Left ventricle myocardium inferior (tissue), 1 donor: ENCODE results near the gene YJEFN3. TPM values are rescaled to one million over a fixed set of nuclear protein-coding genes. Genes with fewer than 3 reads are reported as not detected.

Experiments
- DNase-seq: peaks from one replicate; pipeline ENCODE4 v3.0.0-alpha.2; 2020
- H3K27ac ChIP-seq: fragments of 200-600 bp; replicated peaks from 2 replicates; pipeline ENCODE4 v1.8.0; 2021
- H3K27me3 ChIP-seq: fragments of 200-600 bp; 2 replicates; pipeline ENCODE4 v1.8.0; 2021; ENCODE audit warnings: low read depth
- H3K36me3 ChIP-seq: fragments of 200-600 bp; 2 replicates; pipeline ENCODE4 v1.8.0; 2021
- H3K4me1 ChIP-seq: fragments of 200-600 bp; 2 replicates; pipeline ENCODE4 v1.8.0; 2021
- H3K4me3 ChIP-seq: fragments of 200-600 bp; 2 replicates; pipeline ENCODE4 v1.8.0; 2021; ENCODE audit warnings: mild to moderate bottlenecking, moderate library complexity
- H3K9me3 ChIP-seq: fragments of 200-600 bp; replicated peaks from 2 replicates; pipeline ENCODE4 v1.8.0; 2021
- intact Hi-C: fragments of 100-400 bp; cut with micrococcal nuclease; formaldehyde crosslinking; loops from one replicate; pipeline ENCODE4 v1.11.0; 2022
- total RNA-seq: library from RNA; stranded (reverse); fragmentation: NEBNext Ultra II Directional; extraction: Animal tissue kit (Norgen Biotek cat#: 25700); gene quantifications from one replicate; pipeline ENCODE4 v1.2.1, GENCODE V29; 2021
- TF ChIP-seq, protein P1 (sequence below): fragments of 200-600 bp; IDR thresholded peaks from 2 replicates; pipeline ENCODE4 v1.8.0; 2021; ENCODE audit warnings: antibody characterized with exemption, mild to moderate bottlenecking, borderline replicate concordance
- donor health status: DM: no; HTN: yes; CAD: no; lungs with severe emphysema.

Gene YJEFN3
- total RNA-seq, 1 donor from 2014 or later, result 7.8 TPM

DNA sequence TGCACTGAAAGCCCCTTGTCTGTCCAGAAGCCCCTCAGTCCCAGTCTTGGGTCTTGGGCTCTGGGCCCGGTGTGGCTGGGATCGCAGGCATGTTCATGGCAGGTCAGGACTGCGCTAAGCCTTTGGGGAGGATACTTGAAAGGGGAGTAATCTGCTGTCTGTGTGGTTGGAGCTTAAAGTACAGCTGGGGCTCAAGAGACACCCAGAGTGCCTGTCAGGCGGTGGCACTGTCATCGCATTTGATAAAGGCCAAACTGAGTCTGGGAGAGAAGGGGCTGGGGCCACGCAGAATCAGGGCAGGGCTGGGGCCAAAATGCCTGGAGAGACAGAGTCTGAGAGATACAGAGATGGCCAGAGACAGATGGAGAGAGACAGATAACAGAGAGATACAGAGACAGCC, 5.1 kb downstream of the YJEFN3 start:
- DNase-seq, result no peak
- Histone ChIP-seq H3K27ac (no peak overlapping the region), H3K9me3 (no peaks in the 10 kb centered on the region), H3K4me3 (no peak overlapping the region), H3K36me3 (no peaks in the 10 kb centered on the region), H3K27me3 (peaks cover 15% of the 10 kb centered on the region), H3K4me1 (peaks cover 33% of the 10 kb centered on the region)
- intact Hi-C loops, result loop anchor here (10.0 kb wide), 1 partner anchor 401 kb away; no protein-coding TSS in a partner anchor
- TF ChIP-seq, protein P1, sequence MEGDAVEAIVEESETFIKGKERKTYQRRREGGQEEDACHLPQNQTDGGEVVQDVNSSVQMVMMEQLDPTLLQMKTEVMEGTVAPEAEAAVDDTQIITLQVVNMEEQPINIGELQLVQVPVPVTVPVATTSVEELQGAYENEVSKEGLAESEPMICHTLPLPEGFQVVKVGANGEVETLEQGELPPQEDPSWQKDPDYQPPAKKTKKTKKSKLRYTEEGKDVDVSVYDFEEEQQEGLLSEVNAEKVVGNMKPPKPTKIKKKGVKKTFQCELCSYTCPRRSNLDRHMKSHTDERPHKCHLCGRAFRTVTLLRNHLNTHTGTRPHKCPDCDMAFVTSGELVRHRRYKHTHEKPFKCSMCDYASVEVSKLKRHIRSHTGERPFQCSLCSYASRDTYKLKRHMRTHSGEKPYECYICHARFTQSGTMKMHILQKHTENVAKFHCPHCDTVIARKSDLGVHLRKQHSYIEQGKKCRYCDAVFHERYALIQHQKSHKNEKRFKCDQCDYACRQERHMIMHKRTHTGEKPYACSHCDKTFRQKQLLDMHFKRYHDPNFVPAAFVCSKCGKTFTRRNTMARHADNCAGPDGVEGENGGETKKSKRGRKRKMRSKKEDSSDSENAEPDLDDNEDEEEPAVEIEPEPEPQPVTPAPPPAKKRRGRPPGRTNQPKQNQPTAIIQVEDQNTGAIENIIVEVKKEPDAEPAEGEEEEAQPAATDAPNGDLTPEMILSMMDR, result no peak

DNA sequence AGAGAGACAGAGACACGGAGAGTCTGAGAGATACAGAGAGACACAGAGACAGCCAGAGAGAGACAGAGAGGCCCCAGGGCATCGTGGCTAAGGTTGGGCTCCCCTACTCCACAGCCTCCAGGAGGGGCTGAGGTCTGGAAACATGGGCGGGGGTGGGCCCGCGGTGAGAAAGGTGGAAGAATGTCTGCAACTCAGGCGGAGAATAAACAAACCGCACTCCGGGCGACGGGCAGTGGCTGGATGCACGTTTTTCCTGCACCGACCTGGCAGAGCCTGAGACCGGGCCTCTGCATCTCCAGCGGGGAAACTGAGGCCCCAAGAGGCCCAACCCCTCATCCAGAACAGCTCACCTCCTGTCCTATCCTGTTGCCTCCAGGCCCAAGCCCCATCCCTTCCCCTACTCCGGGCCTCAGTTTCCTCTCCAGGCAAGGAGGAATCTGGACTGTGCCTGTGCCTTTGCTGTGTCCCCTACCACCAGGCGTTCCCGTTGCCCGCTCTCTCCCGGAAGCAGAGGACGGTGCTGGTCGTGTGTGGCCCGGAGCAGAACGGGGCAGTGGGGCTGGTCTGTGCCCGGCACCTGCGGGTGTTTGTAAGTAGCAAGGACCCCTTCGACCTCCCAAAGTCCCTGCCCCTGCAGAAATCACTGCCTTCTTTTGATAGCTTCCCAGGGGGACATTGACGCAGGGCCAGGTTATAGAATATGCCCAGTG, 6.0 kb downstream of the YJEFN3 start:
- no peaks in the 10 kb centered on the region for H3K9me3 ChIP-seq
- TF ChIP-seq, protein P1, result no peak
- intact Hi-C loops, result loop anchor here (10.0 kb wide), 1 partner anchor 400 kb away; no protein-coding TSS in a partner anchor

DNA sequence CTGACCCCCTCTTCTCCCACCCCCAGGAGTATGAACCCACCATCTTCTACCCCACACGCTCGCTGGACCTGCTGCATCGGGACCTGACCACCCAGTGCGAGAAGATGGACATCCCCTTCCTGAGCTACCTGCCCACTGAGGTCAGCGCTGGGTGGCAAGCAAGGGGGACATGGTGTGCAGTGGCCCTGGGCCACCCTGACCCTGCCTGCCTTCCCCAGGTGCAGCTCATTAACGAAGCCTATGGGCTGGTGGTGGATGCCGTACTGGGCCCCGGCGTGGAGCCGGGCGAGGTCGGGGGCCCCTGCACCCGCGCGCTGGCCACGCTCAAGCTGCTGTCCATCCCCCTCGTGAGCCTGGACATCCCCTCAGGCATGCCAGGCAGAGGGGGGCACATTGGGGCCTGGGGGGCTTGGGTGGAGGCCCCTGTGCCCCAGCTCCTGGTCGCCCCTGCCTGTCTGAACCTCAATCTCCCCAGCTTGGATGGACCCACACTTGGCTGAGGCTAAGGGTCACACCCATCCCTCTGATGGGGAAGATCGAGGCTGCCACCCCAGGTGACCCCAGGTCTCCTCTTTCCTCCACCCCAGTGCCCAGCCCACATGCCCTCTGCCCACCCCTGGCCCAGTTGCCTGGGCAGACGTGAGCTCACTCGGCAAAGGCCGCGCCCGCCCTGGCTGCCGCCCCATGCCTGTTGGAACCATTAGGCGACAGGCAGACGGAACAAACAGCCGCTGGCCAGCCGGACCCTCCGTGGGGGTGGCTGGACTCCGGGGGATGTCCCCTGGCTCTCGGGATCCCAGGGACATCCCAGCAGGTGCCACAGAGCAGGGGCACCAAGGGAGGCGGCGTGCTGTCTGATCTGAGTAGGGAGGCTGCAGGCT, 6.8 kb downstream of the YJEFN3 start:
- peaks cover 36% of the 10 kb centered on the region for H3K4me1 ChIP-seq
- no peak overlapping the region for H3K27ac ChIP-seq
- no peak overlapping the region for H3K4me3 ChIP-seq
- TF ChIP-seq, protein P1, result no peak
- intact Hi-C loops, result loop anchor here (10.0 kb wide), 1 partner anchor 399 kb away; no protein-coding TSS in a partner anchor
- H3K36me3 ChIP-seq, result no peaks in the 10 kb centered on the region
- H3K27me3 ChIP-seq, result peaks cover 32% of the 10 kb centered on the region
- H3K9me3 ChIP-seq, result no peaks in the 10 kb centered on the region
- DNase-seq, result no peak

More for the DNA sequence above, 6.0 kb downstream of the YJEFN3 start:
- Histone ChIP-seq H3K4me1 (peaks cover 29% of the 10 kb centered on the region), H3K27ac (no peak overlapping the region), H3K27me3 (peaks cover 23% of the 10 kb centered on the region), H3K4me3 (no peak overlapping the region), H3K36me3 (no peaks in the 10 kb centered on the region)
- no peak for DNase-seq

DNA sequence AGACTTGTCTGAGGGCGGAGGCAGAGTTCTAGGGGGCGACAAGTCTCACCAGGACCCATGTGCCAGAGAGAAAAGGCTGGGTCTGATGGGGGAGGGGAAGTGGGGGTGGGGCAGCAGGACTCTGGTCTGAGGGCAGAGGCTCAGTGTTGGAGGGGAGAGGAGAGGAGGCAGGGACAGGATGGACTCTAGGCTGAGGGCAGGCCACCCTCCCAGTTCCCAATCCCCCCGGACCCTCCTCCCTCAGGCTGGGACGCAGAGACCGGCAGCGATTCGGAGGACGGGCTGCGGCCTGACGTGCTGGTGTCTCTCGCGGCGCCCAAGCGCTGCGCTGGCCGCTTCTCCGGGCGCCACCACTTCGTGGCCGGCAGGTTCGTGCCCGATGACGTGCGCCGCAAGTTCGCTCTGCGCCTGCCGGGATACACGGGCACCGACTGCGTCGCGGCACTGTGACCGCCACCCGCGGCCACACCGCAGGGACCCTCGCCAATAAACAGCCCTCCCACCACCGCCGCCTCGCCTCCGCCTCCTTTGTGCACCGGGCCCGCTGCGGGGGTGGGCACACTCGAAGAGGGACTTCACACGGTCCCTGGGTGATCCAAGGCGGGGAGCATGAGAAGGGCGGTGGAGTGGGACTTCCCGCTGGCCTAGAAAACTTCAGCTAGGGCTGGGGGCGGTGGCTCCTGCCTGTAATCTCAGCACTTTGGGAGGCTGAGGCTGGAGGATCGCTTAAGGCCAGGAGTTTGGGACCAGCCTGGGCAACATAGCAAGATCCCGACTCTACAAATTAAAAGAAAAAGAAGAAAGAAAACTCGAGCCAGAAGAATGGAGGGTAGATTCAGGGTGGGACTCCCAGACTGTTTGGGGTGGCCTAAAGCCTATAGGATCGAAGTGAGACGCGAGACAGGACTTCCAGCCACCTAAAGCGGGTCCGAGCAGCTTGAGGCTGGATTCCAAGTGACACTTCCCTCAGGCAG, 8.7 kb downstream of the YJEFN3 start:
- H3K27me3 ChIP-seq, result peaks cover 50% of the 10 kb centered on the region
- no peaks in the 10 kb centered on the region for H3K9me3 ChIP-seq
- no peak overlapping the region for H3K27ac ChIP-seq
- H3K4me1 ChIP-seq, result peaks cover 42% of the 10 kb centered on the region
- TF ChIP-seq, protein P1, result no peak
- no peak for DNase-seq
- intact Hi-C loops, result loop anchor here (10.0 kb wide), 1 partner anchor 397 kb away; no protein-coding TSS in a partner anchor
- H3K4me3 ChIP-seq, result peak overlapping the region; percentile 60
- no peaks in the 10 kb centered on the region for H3K36me3 ChIP-seq
